HCT116 (cell line): ENCODE measurements around the gene UPB1. TPM values are rescaled to one million over a fixed set of nuclear protein-coding genes. Genes with fewer than 3 reads are reported as not detected.

Experiments
- ATAC-seq: fragments of 200-7000 bp; cut with Tn5 transposase; 2 replicates; pipeline ENCODE4 v1.9.1; 2020; ENCODE audit warnings: mild to moderate bottlenecking, moderate library complexity
- BruUV-seq: library from RNA; stranded (reverse); fragments of 400-500 nt; replicated peaks from 2 replicates; lab custom pipeline; 2021; lab: Mats Ljungman, UMichigan
- CTCF ChIA-PET: fragments of 300-600 bp; sonication (Branson Sonifier 250); formaldehyde crosslinking; loops from one replicate; lab custom pipeline; 2021; ENCODE audit warnings: antibody characterized with exemption; lab: Charles Lee
- POLR2A ChIA-PET: fragments of 300-600, 350-600 bp; sonication (Branson Sonifier 250); formaldehyde crosslinking; loops from one replicate; lab custom pipeline; 2021; ENCODE audit warnings: antibody characterized with exemption; lab: Charles Lee
- RAD21 ChIA-PET, 2 experiments: fragments of 300-600 bp; sonication (Branson Sonifier 250); formaldehyde crosslinking; loops; one replicate each; lab custom pipeline; 2023; ENCODE audit warnings: low total read pairs in 2 of 2; ENCODE audit not compliant: uncharacterized antibody in 2 of 2, unreplicated experiment in 2 of 2, low non-redundant PET in 1 of 2; lab: Charles Lee
- DNase-seq: peaks from one replicate; pipeline ENCODE4 v3.0.0-alpha.2; 2010; ENCODE audit warnings: low read depth, low spot score
- H2AFZ ChIP-seq: fragments of 200-600 bp; shearing (Covaris generic), sonication (generic); 2 replicates; pipeline ENCODE4 v1.6.1; 2017; ENCODE audit warnings: low read depth, mixed run types, mixed read lengths, antibody characterized with exemption, low read length; ENCODE audit not compliant: poor library complexity, severe bottlenecking
- H3K27ac ChIP-seq: 2 replicates; pipeline ENCODE4 v1.5.1; 2012; ENCODE audit warnings: low read depth, low read length
- H3K27me3 ChIP-seq: fragments of 200-600 bp; sonication (generic); 2 replicates; pipeline ENCODE4 v1.6.1; 2016; ENCODE audit warnings: mixed run types, low read length, mixed read lengths; ENCODE audit not compliant: insufficient read depth
- H3K36me3 ChIP-seq, 2 experiments: fragments of 200-500 bp in 1 of 2; fragments of 200-600 bp in 1 of 2; sonication (Bioruptor generic) in 1 of 2; sonication (generic) in 1 of 2; 2 replicates each; pipeline versions ENCODE4 v1.5.1 to v1.6.1; 2014 to 2016; ENCODE audit warnings: low read length in 2 of 2, inconsistent platforms in 1 of 2, mixed read lengths in 1 of 2, mixed run types in 1 of 2; ENCODE audit not compliant: insufficient read depth in 2 of 2, control insufficient read depth in 1 of 2
- H3K4me1 ChIP-seq, 2 experiments: fragments of 200-600 bp in 1 of 2; sonication (generic) in 1 of 2; 2 replicates each; pipeline versions ENCODE4 v1.5.1 to v1.6.1; 2012 to 2017; ENCODE audit warnings: low read length in 2 of 2, inconsistent platforms in 1 of 2, mild to moderate bottlenecking in 1 of 2, mixed read lengths in 1 of 2, mixed run types in 1 of 2, moderate library complexity in 1 of 2; ENCODE audit not compliant: insufficient read depth in 2 of 2, control insufficient read depth in 1 of 2
- H3K4me2 ChIP-seq: fragments of 200-600 bp; sonication (generic); 2 replicates; pipeline ENCODE4 v1.6.1; 2017; ENCODE audit warnings: mixed run types, low read length, mixed read lengths
- H3K4me3 ChIP-seq, 2 experiments: fragments of 200-600 bp in 1 of 2; sonication (generic) in 1 of 2; replicated peaks in 1 of 2; 2 replicates each; pipeline ENCODE4 v1.5.1; 2011 to 2016; ENCODE audit warnings: low read length in 2 of 2, control low read depth in 1 of 2, low read depth in 1 of 2, mild to moderate bottlenecking in 1 of 2, mixed read lengths in 1 of 2, mixed run types in 1 of 2
- H3K79me2 ChIP-seq: fragments of 200-600 bp; sonication (generic); 2 replicates; pipeline ENCODE4 v1.6.1; 2017; ENCODE audit warnings: mild to moderate bottlenecking, mixed run types, low read length, moderate library complexity, mixed read lengths; ENCODE audit not compliant: insufficient read depth
- H3K9ac ChIP-seq: fragments of 200-600 bp; sonication (generic); 2 replicates; pipeline ENCODE4 v1.6.1; 2016; ENCODE audit warnings: low read length, mixed read lengths
- H3K9me2 ChIP-seq: fragments of 200-600 bp; sonication (generic), shearing (Covaris generic); 2 replicates; pipeline ENCODE4 v1.6.1; 2017; ENCODE audit warnings: mixed run types, mild to moderate bottlenecking, moderate library complexity; ENCODE audit not compliant: insufficient read depth
- H3K9me3 ChIP-seq, 2 experiments: fragments of 200-500 bp in 1 of 2; fragments of 200-600 bp in 1 of 2; sonication (Bioruptor generic) in 1 of 2; sonication (generic) in 1 of 2; 2 replicates each; pipeline ENCODE4 v1.6.1; 2014 to 2017; ENCODE audit warnings: low read length in 2 of 2, mixed read lengths in 2 of 2, inconsistent platforms in 1 of 2, low read depth in 1 of 2, mild to moderate bottlenecking in 1 of 2, mixed run types in 1 of 2, moderate library complexity in 1 of 2; ENCODE audit not compliant: control insufficient read depth in 1 of 2, insufficient read depth in 1 of 2
- H4K20me1 ChIP-seq: fragments of 200-600 bp; sonication (generic), shearing (Covaris generic); 2 replicates; pipeline ENCODE4 v1.6.1; 2017; ENCODE audit warnings: mixed run types, mild to moderate bottlenecking, moderate library complexity; ENCODE audit not compliant: insufficient read depth
- CEBPB ChIP-seq: IDR thresholded peaks from 2 replicates; pipeline ENCODE4 v1.6.1; 2012; ENCODE audit warnings: low read depth
- ELF1 ChIP-seq: IDR thresholded peaks from 2 replicates; pipeline ENCODE4 v1.6.1; 2012; ENCODE audit warnings: low read depth, borderline replicate concordance
- EZH2 ChIP-seq: fragments of 200-600 bp; sonication (generic); IDR thresholded peaks from 2 replicates; pipeline ENCODE4 v1.6.1; 2017; ENCODE audit warnings: antibody characterized with exemption, mixed run types
- EZH2phosphoT487 ChIP-seq: fragments of 200-600 bp; IDR thresholded peaks from 2 replicates; pipeline ENCODE4 v1.6.1; 2018; ENCODE audit warnings: antibody characterized with exemption, borderline replicate concordance
- JUND ChIP-seq: IDR thresholded peaks from 2 replicates; pipeline ENCODE4 v1.6.1; 2012
- POLR2A ChIP-seq: IDR thresholded peaks from 2 replicates; pipeline ENCODE4 v1.7.0; 2011; ENCODE audit warnings: borderline replicate concordance; ENCODE audit not compliant: insufficient read depth, insufficient read length; ENCODE audit errors: extremely low read depth
- POLR2AphosphoS5 ChIP-seq: IDR thresholded peaks from 2 replicates; pipeline ENCODE4 v1.6.1; 2011; ENCODE audit warnings: mild to moderate bottlenecking, low read depth, low read length, moderate library complexity
- RAD21 ChIP-seq: IDR thresholded peaks from 2 replicates; pipeline ENCODE4 v1.6.1; 2012; ENCODE audit warnings: low read depth, mild to moderate bottlenecking
- SIN3A ChIP-seq: IDR thresholded peaks from 2 replicates; pipeline ENCODE4 v1.6.1; 2012; ENCODE audit warnings: low read depth
- SRF ChIP-seq: IDR thresholded peaks from 2 replicates; pipeline ENCODE4 v1.6.1; 2012; ENCODE audit warnings: low read depth
- TCF7L2 ChIP-seq: IDR thresholded peaks from 2 replicates; pipeline ENCODE4 v1.7.0; 2011; ENCODE audit warnings: borderline replicate concordance, inconsistent platforms; ENCODE audit not compliant: insufficient read depth, insufficient read length; ENCODE audit errors: extremely low read depth
- YY1 ChIP-seq: IDR thresholded peaks from 2 replicates; pipeline ENCODE4 v1.6.1; 2011; ENCODE audit warnings: low read length, low read depth, moderate library complexity, mild to moderate bottlenecking; ENCODE audit not compliant: insufficient replicate concordance; ENCODE audit errors: extremely low read depth
- ZBTB33 ChIP-seq: IDR thresholded peaks from 2 replicates; pipeline ENCODE4 v1.6.1; 2011; ENCODE audit warnings: mild to moderate bottlenecking, low read length, moderate library complexity; ENCODE audit not compliant: insufficient replicate concordance; ENCODE audit errors: extremely low read depth
- ZFX ChIP-seq: fragments of 450-650 bp; IDR thresholded peaks from 2 replicates; pipeline ENCODE4 v1.6.1; 2017
- ZNF274 ChIP-seq: fragments of 200-500 bp; sonication (Bioruptor generic); IDR thresholded peaks from 2 replicates; pipeline ENCODE4 v1.6.1; 2014; ENCODE audit warnings: mild to moderate bottlenecking, low read depth, low read length, inconsistent platforms
- intact Hi-C: fragments of 100-400 bp; cut with micrococcal nuclease; formaldehyde crosslinking; loops from 2 replicates; pipeline ENCODE4 v1.10.0; 2022
- total RNA-seq: library from RNA; stranded (reverse); gene quantifications from one replicate; pipeline ENCODE4 v1.2.1, GENCODE V29; 2021; ENCODE audit not compliant: unreplicated experiment
- TF ChIP-seq, protein P1 (sequence below): IDR thresholded peaks from 2 replicates; pipeline ENCODE4 v1.6.1; 2012
- TF ChIP-seq, protein P2 (sequence below), 3 experiments: fragments of 200-600 bp in 1 of 3; sonication (generic) in 1 of 3; IDR thresholded peaks in 2 of 3; conservative IDR thresholded peaks in 1 of 3; 2 replicates each; pipeline ENCODE4 v1.5.1; 2012 to 2017; ENCODE audit warnings: low read depth in 2 of 3, low read length in 2 of 3, antibody characterized with exemption in 1 of 3, borderline replicate concordance in 1 of 3, control low read depth in 1 of 3, mild to moderate bottlenecking in 1 of 3, mixed read lengths in 1 of 3, mixed run types in 1 of 3, moderate library complexity in 1 of 3; ENCODE audit not compliant: insufficient read depth in 1 of 3

UPB1 gene
- total RNA-seq, 1 experiment from 2014 or later = 0.27 TPM

GRCh38 chr22:24467340-24467739 is 27.8 kb upstream of the UPB1 start:
- Histone ChIP-seq H3K4me2 (peak overlapping the region; percentile 68), H3K9me3 (no peaks in the 10 kb centered on the region), H3K27me3 (no peaks in the 10 kb centered on the region), H4K20me1 (no peaks in the 10 kb centered on the region), H3K9ac (no peak overlapping the region), H3K27ac (peak overlapping the region; percentile 58; the same call in 1 of the 2 replicates), H3K36me3 (no peaks in the 10 kb centered on the region), H3K4me3 (peak overlapping the region in 1 of 2 experiments; percentile 25; a peak in 2 of 4 replicates), H3K9me2 (no peaks in the 10 kb centered on the region), H2AFZ (no peak overlapping the region), H3K79me2 (no peaks in the 10 kb centered on the region), H3K4me1 (peaks cover 25 to 39% of the 10 kb centered on the region in 2 experiments)
- ChIA-PET CTCF (interaction anchor here (1.2 kb wide), 1 partner anchor 11 kb away, joined by 3 read pairs; no protein-coding TSS in a partner anchor), POLR2A (no interaction called here), RAD21 (no interaction called here)
- DNase-seq (no peak), ATAC-seq (peak; percentile 24)
- no TSS peak for BruUV-seq
- no peak for TF ChIP-seq EZH2
- no peak for TF ChIP-seq ZNF274
- TF ChIP-seq RAD21 = no peak
- no peak for TF ChIP-seq SRF
- no peak for TF ChIP-seq TCF7L2
- TF ChIP-seq POLR2A = no peak
- no peak for TF ChIP-seq POLR2AphosphoS5
- TF ChIP-seq SIN3A = no peak
- no peak for TF ChIP-seq JUND
- TF ChIP-seq, protein P1, sequence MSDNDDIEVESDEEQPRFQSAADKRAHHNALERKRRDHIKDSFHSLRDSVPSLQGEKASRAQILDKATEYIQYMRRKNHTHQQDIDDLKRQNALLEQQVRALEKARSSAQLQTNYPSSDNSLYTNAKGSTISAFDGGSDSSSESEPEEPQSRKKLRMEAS = no peak
- TF ChIP-seq ELF1 = no peak
- no peak for TF ChIP-seq ZFX
- TF ChIP-seq EZH2phosphoT487 = no peak
- no peak for TF ChIP-seq ZBTB33
- TF ChIP-seq YY1 = no peak
- TF ChIP-seq CEBPB = no peak
- TF ChIP-seq, protein P2, sequence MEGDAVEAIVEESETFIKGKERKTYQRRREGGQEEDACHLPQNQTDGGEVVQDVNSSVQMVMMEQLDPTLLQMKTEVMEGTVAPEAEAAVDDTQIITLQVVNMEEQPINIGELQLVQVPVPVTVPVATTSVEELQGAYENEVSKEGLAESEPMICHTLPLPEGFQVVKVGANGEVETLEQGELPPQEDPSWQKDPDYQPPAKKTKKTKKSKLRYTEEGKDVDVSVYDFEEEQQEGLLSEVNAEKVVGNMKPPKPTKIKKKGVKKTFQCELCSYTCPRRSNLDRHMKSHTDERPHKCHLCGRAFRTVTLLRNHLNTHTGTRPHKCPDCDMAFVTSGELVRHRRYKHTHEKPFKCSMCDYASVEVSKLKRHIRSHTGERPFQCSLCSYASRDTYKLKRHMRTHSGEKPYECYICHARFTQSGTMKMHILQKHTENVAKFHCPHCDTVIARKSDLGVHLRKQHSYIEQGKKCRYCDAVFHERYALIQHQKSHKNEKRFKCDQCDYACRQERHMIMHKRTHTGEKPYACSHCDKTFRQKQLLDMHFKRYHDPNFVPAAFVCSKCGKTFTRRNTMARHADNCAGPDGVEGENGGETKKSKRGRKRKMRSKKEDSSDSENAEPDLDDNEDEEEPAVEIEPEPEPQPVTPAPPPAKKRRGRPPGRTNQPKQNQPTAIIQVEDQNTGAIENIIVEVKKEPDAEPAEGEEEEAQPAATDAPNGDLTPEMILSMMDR (IDR thresholded peaks at IDR 0.05 in 2 of 3, conservative IDR thresholded peaks at IDR 0.05 in 1 of 3; ENCODE audit: borderline replicate concordance in 1 of 3, insufficient read depth in 1 of 3, low read depth in 2 of 3, low read length in 2 of 3) = no peak
- intact Hi-C loops = no loop called here
